Measurements from ENCODE around the gene PNMA8C. TPM values are rescaled to one million over a fixed set of nuclear protein-coding genes. Genes with fewer than 3 reads are reported as not detected.
"Not testable (repeated sequence)": the region's sequence is repeated elsewhere in the genome, so short reads cannot be mapped to it uniquely, and the experiment has no call there.

The PNMA8C gene
- total and polyA plus RNA-seq, 2 experiments from 2014 or later: 0.44 to 2.3 TPM

DNA sequence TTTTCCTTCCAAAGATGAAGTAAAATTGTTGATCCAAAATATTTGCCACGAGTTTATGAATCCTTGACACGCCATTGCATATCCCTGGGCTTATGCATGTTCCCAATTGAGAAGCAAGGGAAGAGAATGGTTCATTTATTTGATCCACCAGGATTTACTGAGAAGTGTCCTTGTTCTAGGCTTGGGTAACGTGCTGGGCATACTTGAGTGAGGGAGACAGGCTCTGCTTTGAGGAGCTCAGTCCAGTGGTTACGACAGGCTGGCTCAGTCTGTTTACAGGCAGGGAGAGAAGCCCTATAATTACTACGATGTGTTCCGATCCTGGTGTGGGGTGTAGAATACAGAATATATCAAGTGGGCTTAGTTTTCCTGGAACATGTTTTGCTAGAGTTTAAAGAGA is 6.3 kb upstream of the PNMA8C start (continued):
- TF ChIP-seq, protein P1, sequence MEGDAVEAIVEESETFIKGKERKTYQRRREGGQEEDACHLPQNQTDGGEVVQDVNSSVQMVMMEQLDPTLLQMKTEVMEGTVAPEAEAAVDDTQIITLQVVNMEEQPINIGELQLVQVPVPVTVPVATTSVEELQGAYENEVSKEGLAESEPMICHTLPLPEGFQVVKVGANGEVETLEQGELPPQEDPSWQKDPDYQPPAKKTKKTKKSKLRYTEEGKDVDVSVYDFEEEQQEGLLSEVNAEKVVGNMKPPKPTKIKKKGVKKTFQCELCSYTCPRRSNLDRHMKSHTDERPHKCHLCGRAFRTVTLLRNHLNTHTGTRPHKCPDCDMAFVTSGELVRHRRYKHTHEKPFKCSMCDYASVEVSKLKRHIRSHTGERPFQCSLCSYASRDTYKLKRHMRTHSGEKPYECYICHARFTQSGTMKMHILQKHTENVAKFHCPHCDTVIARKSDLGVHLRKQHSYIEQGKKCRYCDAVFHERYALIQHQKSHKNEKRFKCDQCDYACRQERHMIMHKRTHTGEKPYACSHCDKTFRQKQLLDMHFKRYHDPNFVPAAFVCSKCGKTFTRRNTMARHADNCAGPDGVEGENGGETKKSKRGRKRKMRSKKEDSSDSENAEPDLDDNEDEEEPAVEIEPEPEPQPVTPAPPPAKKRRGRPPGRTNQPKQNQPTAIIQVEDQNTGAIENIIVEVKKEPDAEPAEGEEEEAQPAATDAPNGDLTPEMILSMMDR (conservative IDR thresholded peaks at IDR 0.05; ENCODE audit: low read depth in 2 of 2): no peak
- TF ChIP-seq ZNF331 (CRISPR knock-in tag; IDR thresholded peaks at IDR 0.05; ENCODE audit: low read depth) (no peak), STAT1 (IDR thresholded peaks at IDR 0.05; ENCODE audit: unreplicated experiment) (no peak)

DNA sequence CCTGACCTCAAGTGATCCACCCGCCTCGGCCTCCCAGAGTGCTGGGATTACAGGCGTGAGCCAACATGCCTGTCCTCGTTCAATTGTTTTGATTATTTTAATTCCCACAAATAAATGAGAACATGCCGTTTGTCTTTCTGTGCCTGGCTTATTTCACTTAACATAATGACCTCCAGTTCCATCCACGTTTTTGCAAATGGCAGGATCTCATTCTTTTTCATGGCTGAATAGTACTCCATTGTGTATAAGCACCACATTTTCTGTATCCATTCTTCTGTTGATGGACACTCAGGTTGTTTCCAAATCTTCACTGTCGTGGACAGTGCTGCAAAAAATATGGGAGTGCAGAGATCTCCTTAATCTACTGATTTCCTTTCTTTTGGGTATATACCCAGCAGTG is 4.7 kb upstream of the PNMA8C start:
- not testable (repeated sequence) for H3K4me3 Mint-ChIP-seq; H3K4me1 ChIP-seq (ENCODE audit: insufficient read depth); H3K27ac Mint-ChIP-seq; ATAC-seq; H3K36me3 Mint-ChIP-seq (ENCODE audit: low read depth); DNase-seq (ENCODE audit: low spot score); H3K79me2 ChIP-seq (replicated peaks; ENCODE audit: insufficient read depth); H3K36me3 ChIP-seq (ENCODE audit: insufficient read depth); H3K9me3 Mint-ChIP-seq; H3K4me2 ChIP-seq; H3K27ac ChIP-seq (ENCODE audit: low read depth); H3F3A ChIP-seq (replicated peaks; ENCODE audit: low read depth); H2AFZ ChIP-seq; H3K9me2 ChIP-seq (ENCODE audit: insufficient read depth); H3K27me3 Mint-ChIP-seq (ENCODE audit: insufficient read depth, low read depth, poor library complexity); H4K20me1 ChIP-seq (replicated peaks; ENCODE audit: insufficient read depth); H3K27me3 ChIP-seq (ENCODE audit: insufficient read depth); H3K4me3 ChIP-seq; H3K4me1 Mint-ChIP-seq

DNA sequence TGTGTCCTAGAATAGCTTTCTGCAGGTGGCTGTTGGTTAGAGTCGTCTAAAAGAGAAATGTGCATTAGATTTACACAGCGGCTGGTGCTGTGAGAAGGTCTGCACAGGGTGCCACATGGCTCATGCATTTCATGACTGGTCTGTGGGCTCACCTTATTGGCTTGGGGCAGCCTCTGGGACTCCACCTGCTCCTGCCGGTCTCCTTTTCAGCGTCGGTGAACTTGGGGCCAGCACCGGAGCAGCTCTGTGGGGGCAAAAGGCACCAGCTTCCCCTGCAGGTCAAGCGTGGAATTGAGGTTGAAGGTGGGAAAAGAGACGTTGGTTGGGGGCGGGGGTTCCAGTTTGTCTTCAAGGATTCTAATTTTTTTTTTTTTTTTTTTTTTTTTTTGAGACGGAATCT is 3.1 kb upstream of the PNMA8C start:
- no peaks in the 10 kb centered on the region for H3K9me3 Mint-ChIP-seq
- no peaks in the 10 kb centered on the region for H4K20me1 ChIP-seq (replicated peaks; ENCODE audit: insufficient read depth)

More for the DNA sequence above, 3.1 kb upstream of the PNMA8C start:
- Histone ChIP-seq H3K27me3 (ENCODE audit: insufficient read depth) (no peaks in the 10 kb centered on the region), H3K27ac (ENCODE audit: low read depth) (no peak overlapping the region), H3K4me2 (no peak overlapping the region), H3K79me2 (replicated peaks; ENCODE audit: insufficient read depth) (no peaks in the 10 kb centered on the region), H3K36me3 (ENCODE audit: insufficient read depth) (no peaks in the 10 kb centered on the region), H2AFZ (0 out of 2 replicates have a peak overlapping the region, but pooled peaks have one; percentile 56), H3K4me3 (no peak overlapping the region), H3F3A (replicated peaks; ENCODE audit: low read depth) (no peaks in the 10 kb centered on the region), H3K4me1 (ENCODE audit: insufficient read depth) (peaks cover 7% of the 10 kb centered on the region; the same call in 1 of the 2 replicates), H3K9me2 (ENCODE audit: insufficient read depth) (no peaks in the 10 kb centered on the region)
- peak; percentile 86 for DNase-seq (ENCODE audit: low spot score)
- peak; percentile 74 for ATAC-seq
- H3K4me1 Mint-ChIP-seq: peaks cover 17% of the 10 kb centered on the region
- no peaks in the 10 kb centered on the region for H3K36me3 Mint-ChIP-seq (ENCODE audit: low read depth)
- peaks cover 5% of the 10 kb centered on the region for H3K27me3 Mint-ChIP-seq (ENCODE audit: insufficient read depth, low read depth, poor library complexity)
- no peak for TF ChIP-seq JUNB (IDR thresholded peaks at IDR 0.05; ENCODE audit: unreplicated experiment)
- TF ChIP-seq, protein P1 (conservative IDR thresholded peaks at IDR 0.05; ENCODE audit: low read depth in 2 of 2): peak; percentile 58 to 84
- no peak overlapping the region for H3K27ac Mint-ChIP-seq
- no peak overlapping the region; the same call in 2 of the 3 replicates for H3K4me3 Mint-ChIP-seq
